ENCODE results near the gene CCDC149.

- TF ChIP-seq CTCF (IDR thresholded peaks at IDR 0.05; ENCODE audit: borderline replicate concordance, extremely low read depth, low read length, poor library complexity, severe bottlenecking) (no peak), EZH2 (IDR thresholded peaks at IDR 0.05; ENCODE audit: borderline replicate concordance, low read depth, low read length, severe bottlenecking) (no peak)
Measured at GRCh38 chr4:24923002-24923401, 10.2 kb upstream of the CCDC149 start.

Measured in DND-41 (cell line).